Stomach (tissue), 9 donors: Measurements from ENCODE around the gene DHRS7B. TPM values are rescaled to one million over a fixed set of nuclear protein-coding genes. Genes with fewer than 3 reads are reported as not detected.

ENCODE experiments used
- DNase-seq, 2 donors: peaks; one replicate each; pipeline versions ENCODE4 v3.0.0 to v3.0.0-alpha.2; 2013 to 2019
- H3K27ac ChIP-seq, 5 donors: fragments of 200-600 bp in 4 of 5; sonication (generic) in 4 of 5; one replicate each; pipeline ENCODE4 v1.5.1; 2013 to 2019; ENCODE audit warnings: mild to moderate bottlenecking in 1 of 5, moderate library complexity in 1 of 5
- H3K27me3 ChIP-seq, 3 donors: fragments of 200-600 bp; sonication (generic); one replicate each; pipeline ENCODE4 v1.5.1; 2017 to 2019; ENCODE audit warnings: mixed run types in 1 of 3
- H3K36me3 ChIP-seq, 4 donors: fragments of 200-600 bp; sonication (generic); 1 replicate in 3 of 4; 2 replicates in 1 of 4; pipeline ENCODE4 v1.5.1; 2016 to 2019
- H3K4me1 ChIP-seq, 4 donors: fragments of 200-600 bp; sonication (generic); one replicate each; pipeline ENCODE4 v1.5.1; 2016 to 2019
- H3K4me3 ChIP-seq, 4 donors: fragments of 200-600 bp; sonication (generic) in 3 of 4; one replicate each; pipeline ENCODE4 v1.5.1; 2016 to 2019; ENCODE audit warnings: mild to moderate bottlenecking in 1 of 4
- H3K9me3 ChIP-seq, 4 donors: fragments of 200-600 bp; sonication (generic); one replicate each; pipeline ENCODE4 v1.5.1; 2016 to 2019
- CTCF ChIP-seq, 7 experiments: fragments of 450-650 bp in 4 of 7; fragments of 200-600 bp in 3 of 7; sonication (generic) in 3 of 7; IDR thresholded peaks; one replicate each; pipeline ENCODE4 v1.5.1; 2016 to 2019; ENCODE audit warnings: antibody characterized with exemption in 7 of 7, control low read depth in 2 of 7, mild to moderate bottlenecking in 1 of 7
- EP300 ChIP-seq: sonication (generic); formaldehyde crosslinking; IDR thresholded peaks from one replicate; pipeline ENCODE4 v1.6.1; 2017; ENCODE audit warnings: antibody characterized with exemption
- POLR2A ChIP-seq, 4 donors: fragments of 450-650 bp; IDR thresholded peaks; one replicate each; pipeline ENCODE4 v1.6.1; 2016; ENCODE audit warnings: antibody characterized with exemption in 4 of 4, control low read depth in 2 of 4, mild to moderate bottlenecking in 1 of 4, moderate library complexity in 1 of 4
- POLR2AphosphoS5 ChIP-seq, 3 donors: sonication (generic); formaldehyde crosslinking; IDR thresholded peaks; one replicate each; pipeline ENCODE4 v1.6.1; 2016; ENCODE audit warnings: antibody characterized with exemption in 3 of 3
- WGBS, 5 donors: extraction: QIAGEN DNeasy Blood & Tissue Kit in 3 of 5; methylation state at CpG; one replicate each; pipeline versions ENCODE4 v1.1.5 to v1.1.7; 2013 to 2018; 5-methylcytosine and 5-hydroxymethylcytosine counted together
- intact Hi-C: fragments of 100-400 bp; cut with DNase I; formaldehyde crosslinking; loops from one replicate; pipeline ENCODE4 v1.15.1; 2023; ENCODE audit warnings: low total_unique reads
- polyA plus RNA-seq, 3 donors: library from polyadenylated mRNA; stranded (reverse); fragments of 200-250 nt; gene quantifications; one replicate each; pipeline ENCODE4 v1.2.3, GENCODE V29; 2013
- total RNA-seq, 5 donors: library from RNA; depleted of rRNA; stranded (reverse); fragments of >200 nt; gene quantifications; one replicate each; pipeline versions ENCODE4 v1.1.0 to v1.2.3, GENCODE V29; 2014 to 2016
- donor health status: healthy with polysubstance abuse.
- donor health status: Bipolar disorder and iron deficiency.
- donor health status: healthy.

Gene DHRS7B
- total and polyA plus RNA-seq, 8 donors, result 5.8 to 32.9 (median 20.3) TPM; not detected in 1

- 7 to 14% (median 10%) methylated on average over 23 of the region's 23 CpGs for WGBS, 5 donors
- peak overlapping the region; percentile 94 to 100 (median 99) for H3K4me3 ChIP-seq
- H3K4me1 ChIP-seq, result peaks cover 39 to 77% (median 60%) of the 10 kb centered on the region in 4 donors
- TF ChIP-seq POLR2A (IDR thresholded peaks at IDR 0.05), result no peak
- no peak for TF ChIP-seq EP300
- TF ChIP-seq POLR2AphosphoS5 (IDR thresholded peaks at IDR 0.05), result no peak
- TF ChIP-seq CTCF (IDR thresholded peaks at IDR 0.05), result no peak
- peak overlapping the region; percentile 84 to 98 (median 94) for H3K27ac ChIP-seq
- intact Hi-C loops, result loop anchor here (10.0 kb wide), 1 partner anchor 90 kb away; the partner anchor contains the start of gene DHRS7B
- H3K27me3 ChIP-seq, result no peaks in the 10 kb centered on the region
- DNase-seq, result peak in 1 of 2 donors; percentile 37
- no peaks in the 10 kb centered on the region for H3K9me3 ChIP-seq
- H3K36me3 ChIP-seq, result peaks cover 0 to 12% (median 11%) of the 10 kb centered on the region in 4 donors
These were observed 88.2 kb downstream of the DHRS7B start for GRCh38 chr17:21214777-21215541.

DNA sequence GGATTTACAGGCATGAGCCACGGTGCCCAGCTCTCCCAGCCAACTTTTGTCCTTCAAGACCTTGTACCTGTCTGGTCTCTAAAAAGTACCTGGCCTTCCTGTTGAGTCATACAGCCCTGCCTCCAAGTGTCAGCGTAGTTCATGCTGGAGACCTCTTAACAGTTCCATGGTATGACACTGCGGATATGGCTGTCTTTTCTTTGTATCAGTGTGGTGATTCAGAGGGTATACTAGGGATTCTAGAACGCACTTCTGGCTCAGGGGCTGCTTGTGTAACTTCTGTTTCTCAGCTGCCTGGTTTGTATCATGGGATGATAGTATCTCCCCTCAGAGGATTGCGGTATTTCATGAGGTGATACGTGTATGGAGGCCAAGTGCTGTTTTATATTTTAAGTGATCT is 89.2 kb downstream of the DHRS7B start:
- Histone ChIP-seq H3K4me3 (no peak overlapping the region), H3K36me3 (peaks cover 0 to 9% (median 6%) of the 10 kb centered on the region in 4 donors), H3K27me3 (no peaks in the 10 kb centered on the region), H3K4me1 (peaks cover 33 to 67% (median 50%) of the 10 kb centered on the region in 4 donors), H3K27ac (no peak overlapping the region), H3K9me3 (no peaks in the 10 kb centered on the region)
- no peak for DNase-seq
- 89 to 96% (median 91%) methylated on average over 6 of the region's 6 CpGs for WGBS, 5 donors
- intact Hi-C loops, result loop anchor here (10.0 kb wide), 1 partner anchor 91 kb away; the partner anchor contains the start of gene DHRS7B
- no peak for TF ChIP-seq EP300
- no peak for TF ChIP-seq CTCF (IDR thresholded peaks at IDR 0.05)
- no peak for TF ChIP-seq POLR2AphosphoS5 (IDR thresholded peaks at IDR 0.05)
- no peak for TF ChIP-seq POLR2A (IDR thresholded peaks at IDR 0.05)

GRCh38 chr17:21217346-21217745 is 90.6 kb downstream of the DHRS7B start:
- no peak for DNase-seq
- Histone ChIP-seq H3K27me3 (no peaks in the 10 kb centered on the region), H3K27ac (no peak overlapping the region), H3K4me1 (peaks cover 19 to 53% (median 36%) of the 10 kb centered on the region in 4 donors), H3K9me3 (no peaks in the 10 kb centered on the region), H3K36me3 (peaks cover 0 to 21% (median 15%) of the 10 kb centered on the region in 4 donors), H3K4me3 (no peak overlapping the region)
- 65 to 73% (median 67%) methylated on average over 1 of the region's 1 CpG for WGBS, 5 donors
- TF ChIP-seq CTCF (IDR thresholded peaks at IDR 0.05) (no peak), POLR2AphosphoS5 (IDR thresholded peaks at IDR 0.05) (no peak), POLR2A (IDR thresholded peaks at IDR 0.05) (no peak), EP300 (no peak)
- intact Hi-C loops, result loop anchor here (10.0 kb wide), 1 partner anchor 93 kb away; the partner anchor contains the start of gene DHRS7B

- intact Hi-C loops, result loop anchor here (10.0 kb wide), 1 partner anchor 93 kb away; the partner anchor contains the start of gene DHRS7B
- Histone ChIP-seq H3K27me3 (no peaks in the 10 kb centered on the region), H3K36me3 (peaks cover 0 to 28% (median 21%) of the 10 kb centered on the region in 4 donors), H3K27ac (no peak overlapping the region), H3K4me3 (no peak overlapping the region), H3K9me3 (no peaks in the 10 kb centered on the region), H3K4me1 (peaks cover 11 to 45% (median 29%) of the 10 kb centered on the region in 4 donors)
- DNase-seq, result no peak
- WGBS, 5 donors, result 55 to 74% (median 61%) methylated on average over 3 of the region's 3 CpGs
- TF ChIP-seq EP300 (no peak), POLR2AphosphoS5 (IDR thresholded peaks at IDR 0.05) (no peak), POLR2A (IDR thresholded peaks at IDR 0.05) (no peak), CTCF (IDR thresholded peaks at IDR 0.05) (no peak)
These were observed 91.3 kb downstream of the DHRS7B start for GRCh38 chr17:21218101-21218500.
